Measurements from ENCODE around the gene HLX.

Gene HLX

GRCh38 chr1:220879076-220879508, at the start of gene HLX:
Gene HLX, plus strand, starts transcription at chr1:220879443. Its CDS starts 415 bp downstream, at chr1:220879858.
- no peak for DNase-seq

- no peak for DNase-seq
These were observed 45.8 kb upstream of the HLX start for GRCh38 chr1:220833436-220833835.

- no peak for DNase-seq
These were observed 44.9 kb upstream of the HLX start for GRCh38 chr1:220834155-220834870.

GRCh38 chr1:220838578-220838977, 40.7 kb upstream of the HLX start:
- DNase-seq = no peak

GRCh38 chr1:220839474-220839873, 39.8 kb upstream of the HLX start:
- no peak for DNase-seq

- no peak for DNase-seq
These were observed 38.0 kb upstream of the HLX start for GRCh38 chr1:220841293-220841692.

- DNase-seq = no peak
These were observed 35.7 kb upstream of the HLX start for GRCh38 chr1:220843481-220844011.

GRCh38 chr1:220852408-220852807, 26.8 kb upstream of the HLX start:
- no peak for DNase-seq

GRCh38 chr1:220872296-220872695, 6.9 kb upstream of the HLX start:
- DNase-seq = no peak

- no peak for DNase-seq
These were observed 6.2 kb upstream of the HLX start for GRCh38 chr1:220873087-220873486.

- DNase-seq = no peak
These were observed 5.2 kb upstream of the HLX start for GRCh38 chr1:220873868-220874655.

- no peak for DNase-seq
These were observed 4.0 kb upstream of the HLX start for GRCh38 chr1:220875260-220875659.

GRCh38 chr1:220876511-220877376, 2.5 kb upstream of the HLX start:
- DNase-seq = no peak

GRCh38 chr1:220877377-220878095, 1.7 kb upstream of the HLX start:
- DNase-seq = no peak

- no peak for DNase-seq
These were observed 810 bp upstream of the HLX start for GRCh38 chr1:220878191-220879075.

- DNase-seq = no peak
These were observed 492 bp downstream of the HLX start for GRCh38 chr1:220879509-220880361.

- no peak for DNase-seq
These were observed 1.1 kb downstream of the HLX start for GRCh38 chr1:220880362-220880670.

GRCh38 chr1:220880726-220881506, 1.7 kb downstream of the HLX start:
- no peak for DNase-seq

GRCh38 chr1:220882061-220882891, 3.0 kb downstream of the HLX start:
- no peak for DNase-seq

Data from activated T-cell treated with anti-CD3 and anti-CD28 coated beads, Interleukin-2, amount 50 U/mL, for 1 hour (primary cell).